Sigmoid colon (tissue), 4 donors: Measurements from ENCODE around the gene NDUFA8.

ENCODE experiments used
- CTCF ChIP-seq, 4 experiments: fragments of 450-650 bp in 3 of 4; fragments of 200-600 bp in 1 of 4; IDR thresholded peaks; one replicate each; pipeline ENCODE4 v1.5.1; 2016 to 2019; ENCODE audit warnings: antibody characterized with exemption in 4 of 4, mild to moderate bottlenecking in 3 of 4, moderate library complexity in 2 of 4
- POLR2A ChIP-seq, 2 donors: fragments of 450-650 bp; IDR thresholded peaks; one replicate each; pipeline ENCODE4 v1.6.1; 2016; ENCODE audit warnings: antibody characterized with exemption in 2 of 2, mild to moderate bottlenecking in 2 of 2, moderate library complexity in 2 of 2
- POLR2AphosphoS5 ChIP-seq, 4 donors: sonication (generic); formaldehyde crosslinking; IDR thresholded peaks; one replicate each; pipeline ENCODE4 v1.6.1; 2017; ENCODE audit warnings: antibody characterized with exemption in 4 of 4

GRCh38 chr9:122188369-122188768 is 28.8 kb upstream of the NDUFA8 start:
- no peak for TF ChIP-seq CTCF (IDR thresholded peaks at IDR 0.05)
- TF ChIP-seq POLR2A (IDR thresholded peaks at IDR 0.05) = no peak
- TF ChIP-seq POLR2AphosphoS5 (IDR thresholded peaks at IDR 0.05) = no peak
